HCT116 (cell line): ENCODE measurements around the gene LMNA. TPM values are rescaled to one million over a fixed set of nuclear protein-coding genes. Genes with fewer than 3 reads are reported as not detected.

ENCODE experiments used
- ATAC-seq: fragments of 200-7000 bp; cut with Tn5 transposase; 2 replicates; pipeline ENCODE4 v1.9.1; 2020; ENCODE audit warnings: mild to moderate bottlenecking, moderate library complexity
- BruUV-seq: library from RNA; stranded (reverse); fragments of 400-500 nt; replicated peaks from 2 replicates; lab custom pipeline; 2021; lab: Mats Ljungman, UMichigan
- CTCF ChIA-PET: fragments of 300-600 bp; sonication (Branson Sonifier 250); formaldehyde crosslinking; loops from one replicate; lab custom pipeline; 2021; ENCODE audit warnings: antibody characterized with exemption; lab: Charles Lee
- POLR2A ChIA-PET: fragments of 300-600, 350-600 bp; sonication (Branson Sonifier 250); formaldehyde crosslinking; loops from one replicate; lab custom pipeline; 2021; ENCODE audit warnings: antibody characterized with exemption; lab: Charles Lee
- RAD21 ChIA-PET, 2 experiments: fragments of 300-600 bp; sonication (Branson Sonifier 250); formaldehyde crosslinking; loops; one replicate each; lab custom pipeline; 2023; ENCODE audit warnings: low total read pairs in 2 of 2; ENCODE audit not compliant: uncharacterized antibody in 2 of 2, unreplicated experiment in 2 of 2, low non-redundant PET in 1 of 2; lab: Charles Lee
- DNase-seq: peaks from one replicate; pipeline ENCODE4 v3.0.0-alpha.2; 2010; ENCODE audit warnings: low read depth, low spot score
- H2AFZ ChIP-seq: fragments of 200-600 bp; shearing (Covaris generic), sonication (generic); 2 replicates; pipeline ENCODE4 v1.6.1; 2017; ENCODE audit warnings: low read depth, mixed run types, mixed read lengths, antibody characterized with exemption, low read length; ENCODE audit not compliant: poor library complexity, severe bottlenecking
- H3K27ac ChIP-seq: 2 replicates; pipeline ENCODE4 v1.5.1; 2012; ENCODE audit warnings: low read depth, low read length
- H3K27me3 ChIP-seq: fragments of 200-600 bp; sonication (generic); 2 replicates; pipeline ENCODE4 v1.6.1; 2016; ENCODE audit warnings: mixed run types, low read length, mixed read lengths; ENCODE audit not compliant: insufficient read depth
- H3K36me3 ChIP-seq, 2 experiments: fragments of 200-500 bp in 1 of 2; fragments of 200-600 bp in 1 of 2; sonication (Bioruptor generic) in 1 of 2; sonication (generic) in 1 of 2; 2 replicates each; pipeline versions ENCODE4 v1.5.1 to v1.6.1; 2014 to 2016; ENCODE audit warnings: low read length in 2 of 2, inconsistent platforms in 1 of 2, mixed read lengths in 1 of 2, mixed run types in 1 of 2; ENCODE audit not compliant: insufficient read depth in 2 of 2, control insufficient read depth in 1 of 2
- H3K4me1 ChIP-seq, 2 experiments: fragments of 200-600 bp in 1 of 2; sonication (generic) in 1 of 2; 2 replicates each; pipeline versions ENCODE4 v1.5.1 to v1.6.1; 2012 to 2017; ENCODE audit warnings: low read length in 2 of 2, inconsistent platforms in 1 of 2, mild to moderate bottlenecking in 1 of 2, mixed read lengths in 1 of 2, mixed run types in 1 of 2, moderate library complexity in 1 of 2; ENCODE audit not compliant: insufficient read depth in 2 of 2, control insufficient read depth in 1 of 2
- H3K4me2 ChIP-seq: fragments of 200-600 bp; sonication (generic); 2 replicates; pipeline ENCODE4 v1.6.1; 2017; ENCODE audit warnings: mixed run types, low read length, mixed read lengths
- H3K4me3 ChIP-seq, 2 experiments: fragments of 200-600 bp in 1 of 2; sonication (generic) in 1 of 2; replicated peaks in 1 of 2; 2 replicates each; pipeline ENCODE4 v1.5.1; 2011 to 2016; ENCODE audit warnings: low read length in 2 of 2, control low read depth in 1 of 2, low read depth in 1 of 2, mild to moderate bottlenecking in 1 of 2, mixed read lengths in 1 of 2, mixed run types in 1 of 2
- H3K79me2 ChIP-seq: fragments of 200-600 bp; sonication (generic); 2 replicates; pipeline ENCODE4 v1.6.1; 2017; ENCODE audit warnings: mild to moderate bottlenecking, mixed run types, low read length, moderate library complexity, mixed read lengths; ENCODE audit not compliant: insufficient read depth
- H3K9ac ChIP-seq: fragments of 200-600 bp; sonication (generic); 2 replicates; pipeline ENCODE4 v1.6.1; 2016; ENCODE audit warnings: low read length, mixed read lengths
- H3K9me2 ChIP-seq: fragments of 200-600 bp; sonication (generic), shearing (Covaris generic); 2 replicates; pipeline ENCODE4 v1.6.1; 2017; ENCODE audit warnings: mixed run types, mild to moderate bottlenecking, moderate library complexity; ENCODE audit not compliant: insufficient read depth
- H3K9me3 ChIP-seq, 2 experiments: fragments of 200-500 bp in 1 of 2; fragments of 200-600 bp in 1 of 2; sonication (Bioruptor generic) in 1 of 2; sonication (generic) in 1 of 2; 2 replicates each; pipeline ENCODE4 v1.6.1; 2014 to 2017; ENCODE audit warnings: low read length in 2 of 2, mixed read lengths in 2 of 2, inconsistent platforms in 1 of 2, low read depth in 1 of 2, mild to moderate bottlenecking in 1 of 2, mixed run types in 1 of 2, moderate library complexity in 1 of 2; ENCODE audit not compliant: control insufficient read depth in 1 of 2, insufficient read depth in 1 of 2
- H4K20me1 ChIP-seq: fragments of 200-600 bp; sonication (generic), shearing (Covaris generic); 2 replicates; pipeline ENCODE4 v1.6.1; 2017; ENCODE audit warnings: mixed run types, mild to moderate bottlenecking, moderate library complexity; ENCODE audit not compliant: insufficient read depth
- ELF1 ChIP-seq: IDR thresholded peaks from 2 replicates; pipeline ENCODE4 v1.6.1; 2012; ENCODE audit warnings: low read depth, borderline replicate concordance
- EZH2 ChIP-seq: fragments of 200-600 bp; sonication (generic); IDR thresholded peaks from 2 replicates; pipeline ENCODE4 v1.6.1; 2017; ENCODE audit warnings: antibody characterized with exemption, mixed run types
- EZH2phosphoT487 ChIP-seq: fragments of 200-600 bp; IDR thresholded peaks from 2 replicates; pipeline ENCODE4 v1.6.1; 2018; ENCODE audit warnings: antibody characterized with exemption, borderline replicate concordance
- POLR2A ChIP-seq: IDR thresholded peaks from 2 replicates; pipeline ENCODE4 v1.7.0; 2011; ENCODE audit warnings: borderline replicate concordance; ENCODE audit not compliant: insufficient read depth, insufficient read length; ENCODE audit errors: extremely low read depth
- RAD21 ChIP-seq: IDR thresholded peaks from 2 replicates; pipeline ENCODE4 v1.6.1; 2012; ENCODE audit warnings: low read depth, mild to moderate bottlenecking
- SP1 ChIP-seq: IDR thresholded peaks from 2 replicates; pipeline ENCODE4 v1.6.1; 2012; ENCODE audit warnings: low read depth
- SRF ChIP-seq: IDR thresholded peaks from 2 replicates; pipeline ENCODE4 v1.6.1; 2012; ENCODE audit warnings: low read depth
- YY1 ChIP-seq: IDR thresholded peaks from 2 replicates; pipeline ENCODE4 v1.6.1; 2011; ENCODE audit warnings: low read length, low read depth, moderate library complexity, mild to moderate bottlenecking; ENCODE audit not compliant: insufficient replicate concordance; ENCODE audit errors: extremely low read depth
- ZFX ChIP-seq: fragments of 450-650 bp; IDR thresholded peaks from 2 replicates; pipeline ENCODE4 v1.6.1; 2017
- ZNF274 ChIP-seq: fragments of 200-500 bp; sonication (Bioruptor generic); IDR thresholded peaks from 2 replicates; pipeline ENCODE4 v1.6.1; 2014; ENCODE audit warnings: mild to moderate bottlenecking, low read depth, low read length, inconsistent platforms
- intact Hi-C: fragments of 100-400 bp; cut with micrococcal nuclease; formaldehyde crosslinking; loops from 2 replicates; pipeline ENCODE4 v1.10.0; 2022
- total RNA-seq: library from RNA; stranded (reverse); gene quantifications from one replicate; pipeline ENCODE4 v1.2.1, GENCODE V29; 2021; ENCODE audit not compliant: unreplicated experiment

The LMNA gene
- total RNA-seq, 1 experiment from 2014 or later = 528 TPM

GRCh38 chr1:156112276-156113137 lies 2.0 kb upstream of the LMNA start (continued):
- no peak for TF ChIP-seq SP1

DNA sequence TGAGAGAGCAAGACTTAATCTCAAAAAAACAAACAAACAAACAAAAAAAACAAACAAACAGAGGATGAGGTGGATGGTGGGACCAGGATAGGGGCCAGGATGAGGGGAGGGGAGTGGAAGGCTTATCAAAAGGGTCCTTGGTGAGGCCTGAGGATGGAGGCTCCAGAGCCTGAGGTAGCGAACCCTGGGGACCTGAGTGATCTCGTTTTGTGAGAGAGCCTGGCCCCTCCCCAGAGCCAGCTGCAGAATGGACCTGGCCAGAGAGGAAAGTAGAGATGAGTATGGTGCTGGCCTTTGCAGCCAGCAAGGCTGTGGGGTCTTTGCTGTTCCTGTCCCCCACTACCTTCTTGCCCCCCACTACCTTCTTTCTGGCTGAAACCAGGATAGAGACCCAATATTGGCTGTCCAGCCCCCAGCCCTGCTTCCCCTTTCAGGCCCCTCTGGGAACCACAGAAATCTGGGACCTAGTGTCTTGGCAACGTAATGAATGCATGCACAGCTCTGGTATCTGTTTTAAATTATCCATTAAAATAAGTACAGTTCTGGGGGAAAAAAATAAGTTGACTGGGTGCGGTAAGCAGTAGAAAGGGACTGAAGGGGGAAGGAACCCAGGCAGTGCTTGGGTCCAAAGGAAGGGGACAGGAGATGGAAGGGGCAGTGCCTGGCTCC lies 1.1 kb upstream of the LMNA start:
- Histone ChIP-seq H3K9me2 (no peaks in the 10 kb centered on the region), H3K27me3 (no peaks in the 10 kb centered on the region), H3K27ac (peak overlapping the region; percentile 76), H3K4me2 (peak overlapping the region; percentile 90), H3K36me3 (peaks cover 0 to 6% of the 10 kb centered on the region in 2 experiments; a peak in 1 of 4 replicates), H3K4me3 (peak overlapping the region; percentile 96 to 99; a peak in 3 of 4 replicates), H2AFZ (no peak overlapping the region), H4K20me1 (no peaks in the 10 kb centered on the region; the same call in 1 of the 2 replicates), H3K79me2 (peaks cover 39% of the 10 kb centered on the region), H3K4me1 (peaks cover 56 to 77% of the 10 kb centered on the region in 2 experiments), H3K9ac (peak overlapping the region; percentile 98), H3K9me3 (no peaks in the 10 kb centered on the region)
- no TSS peak for BruUV-seq
- ChIA-PET CTCF (interaction anchor here (0.6 to 5.5 kb wide), 11 partner anchors 10 to 176 kb away, joined by 3 to 22 read pairs (median 5); no protein-coding TSS in a partner anchor), RAD21 (interaction anchor here in 1 of 2 experiments (1.0 kb wide), 1 partner anchor 17 kb away, joined by 3 read pairs; no protein-coding TSS in a partner anchor), POLR2A (interaction anchor here (1.0 to 5.3 kb wide), 8 partner anchors 10 to 26 kb away, joined by 3 to 50 read pairs (median 6); no protein-coding TSS in a partner anchor)
- intact Hi-C loops = no loop called here
- DNase-seq (no peak), ATAC-seq (no peak)
- TF ChIP-seq ZFX (no peak), YY1 (no peak), EZH2phosphoT487 (no peak), EZH2 (no peak), ZNF274 (no peak), POLR2A (no peak), SRF (no peak), RAD21 (no peak), ELF1 (no peak)
